DMS 273 treated with DMSO at 0.1 percent for 48 hours (cell line): ENCODE data around the gene OTUB2.

ENCODE experiments used
- DNase-seq: peaks from one replicate; lab custom pipeline; 2025; lab: John Stamatoyannopoulos, UW

OTUB2 gene

GRCh38 chr14:94021416-94022157 lies 4.6 kb upstream of the OTUB2 start:
- no peak for DNase-seq

GRCh38 chr14:94022532-94023411 lies 3.4 kb upstream of the OTUB2 start:
- DNase-seq = no peak

GRCh38 chr14:94024549-94024948 lies 1.6 kb upstream of the OTUB2 start:
- DNase-seq = no peak

DNA sequence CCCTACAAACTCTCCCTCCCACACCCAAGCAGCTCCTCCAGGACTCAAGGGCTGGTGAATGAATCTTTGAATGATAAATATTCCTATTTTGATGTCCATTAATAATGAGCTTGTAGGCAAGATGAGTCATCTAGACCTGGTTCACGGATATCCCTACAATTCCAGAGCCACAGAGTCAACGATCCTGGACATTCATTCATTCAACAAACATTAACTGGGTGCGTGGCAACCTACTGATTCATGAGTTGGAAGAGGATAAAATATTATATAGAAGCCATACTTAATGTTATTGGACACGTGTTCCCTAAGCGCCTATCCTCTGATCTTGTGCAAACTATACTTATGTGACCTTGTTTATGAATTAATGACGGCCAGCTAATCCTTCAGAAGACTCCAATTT lies 420 bp upstream of the OTUB2 start:
- DNase-seq = no peak

DNA sequence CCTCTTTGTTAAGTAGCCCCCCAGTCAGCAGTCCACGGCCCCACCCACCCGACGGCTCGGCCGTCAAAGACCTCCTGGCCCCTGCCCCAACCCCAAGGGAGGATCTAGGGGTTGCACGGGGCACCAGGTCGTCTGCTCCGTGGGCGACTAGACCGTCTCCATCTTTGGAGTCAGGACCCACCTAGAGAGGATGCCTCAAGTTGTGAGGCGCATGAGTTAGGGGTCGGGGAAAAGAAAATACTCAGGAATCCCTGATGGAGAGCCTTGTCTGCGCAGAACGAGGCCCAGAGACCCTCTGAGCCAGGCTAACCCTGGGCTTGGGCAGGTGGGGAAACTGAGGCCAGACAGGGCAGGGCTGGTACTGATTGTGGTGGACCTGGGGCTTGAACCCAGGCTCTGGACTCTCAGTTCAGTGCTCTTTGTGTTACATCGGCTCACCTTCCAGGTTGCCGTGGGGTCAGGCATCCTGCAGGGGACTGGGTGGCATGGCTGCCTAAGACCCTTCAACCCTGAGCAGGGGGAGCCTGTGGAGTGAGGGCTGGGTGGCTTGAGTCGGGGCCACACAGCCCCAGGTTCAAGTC lies 839 bp downstream of the OTUB2 start:
- no peak for DNase-seq

- no peak for DNase-seq
These were observed 1.7 kb downstream of the OTUB2 start for GRCh38 chr14:94027566-94028449.

DNA sequence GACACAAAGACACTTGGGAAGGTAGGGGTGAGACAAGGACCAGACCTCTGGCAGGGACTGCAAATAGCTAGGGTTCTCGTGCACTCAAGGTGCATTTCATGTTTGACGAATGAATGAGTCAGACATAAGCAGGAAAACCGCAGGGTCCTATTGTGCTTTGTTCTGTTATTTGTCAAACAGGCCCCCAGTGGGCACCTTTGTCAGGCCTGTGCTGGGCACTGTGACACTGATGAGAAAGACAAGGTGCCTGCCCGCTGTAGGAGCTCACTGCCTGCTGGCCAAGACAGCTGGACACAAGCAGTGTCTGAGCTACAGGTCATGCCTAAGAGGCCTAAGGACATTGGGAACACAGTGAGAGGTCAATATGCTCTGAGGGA lies 2.3 kb downstream of the OTUB2 start:
- no peak for DNase-seq

- DNase-seq = no peak
These were observed 3.1 kb downstream of the OTUB2 start for GRCh38 chr14:94029265-94029664.

DNA sequence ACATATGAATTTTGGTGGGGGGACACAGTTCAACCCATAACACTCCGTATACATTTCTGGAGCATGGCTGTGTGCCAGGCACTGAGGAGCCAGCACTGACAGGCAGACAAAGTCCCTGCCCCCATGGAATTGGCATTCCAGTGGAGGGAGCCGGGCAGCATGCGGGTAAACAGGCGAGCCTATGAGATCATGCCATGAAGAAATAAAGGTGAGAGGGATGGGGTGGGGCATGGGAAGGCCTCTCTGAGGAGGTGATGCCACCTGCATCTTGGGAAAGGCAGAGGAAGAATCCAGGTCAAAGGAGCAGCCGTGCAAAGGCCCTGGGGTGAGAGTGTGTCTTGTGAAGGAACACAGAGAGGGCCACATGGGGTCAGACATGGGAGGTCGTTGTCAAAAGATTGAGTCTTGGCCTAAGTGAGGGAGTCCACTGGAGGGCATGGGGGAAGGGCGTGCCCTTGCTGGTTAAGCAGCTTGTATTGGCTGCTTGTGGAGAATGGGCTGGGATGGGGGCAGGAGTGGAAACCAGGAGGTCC lies 3.6 kb downstream of the OTUB2 start:
- DNase-seq = no peak

DNA sequence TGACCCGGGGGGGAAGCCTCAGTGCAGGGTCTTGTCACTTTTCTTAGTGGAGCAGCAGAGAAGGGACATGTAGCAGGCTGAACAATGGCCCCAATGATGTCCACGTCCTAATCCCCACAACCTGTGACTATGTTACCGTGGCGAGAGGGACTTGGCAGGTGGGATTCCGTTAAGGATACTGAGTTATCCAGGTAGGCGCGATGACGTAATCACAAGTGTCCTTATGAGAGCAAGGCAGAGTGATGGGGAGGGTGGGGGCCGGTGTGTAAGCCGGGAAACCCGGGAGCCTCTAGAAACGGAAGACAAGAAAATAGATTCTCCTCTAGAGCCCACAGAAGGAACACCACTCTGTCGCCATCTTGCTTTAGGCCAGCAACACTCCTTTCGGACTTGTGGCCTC lies 4.4 kb downstream of the OTUB2 start:
- no peak for DNase-seq

GRCh38 chr14:94031161-94031882 lies 5.2 kb downstream of the OTUB2 start:
- no peak for DNase-seq

- no peak for DNase-seq
These were observed 5.7 kb downstream of the OTUB2 start for GRCh38 chr14:94031883-94032279.

DNA sequence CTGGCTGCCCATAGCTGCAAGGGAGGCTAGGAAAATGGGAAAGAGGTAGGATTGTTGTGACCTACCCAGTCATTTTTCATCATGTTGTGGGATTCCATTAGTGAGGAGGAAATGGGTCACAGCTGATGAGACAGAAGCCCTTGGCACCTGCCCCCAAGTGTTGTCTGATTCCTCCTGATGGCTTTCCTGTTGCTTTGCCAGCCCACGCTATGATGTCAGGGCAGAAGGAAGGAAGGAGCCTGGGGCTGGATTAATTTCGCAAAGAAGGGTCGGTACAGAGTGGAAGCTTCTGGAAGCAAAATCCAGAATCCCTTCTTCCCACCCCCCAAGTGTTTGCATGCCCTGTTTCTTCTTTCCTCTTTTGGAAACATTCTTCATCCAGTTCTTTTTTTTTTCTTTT lies 8.7 kb downstream of the OTUB2 start:
- DNase-seq = no peak

DNA sequence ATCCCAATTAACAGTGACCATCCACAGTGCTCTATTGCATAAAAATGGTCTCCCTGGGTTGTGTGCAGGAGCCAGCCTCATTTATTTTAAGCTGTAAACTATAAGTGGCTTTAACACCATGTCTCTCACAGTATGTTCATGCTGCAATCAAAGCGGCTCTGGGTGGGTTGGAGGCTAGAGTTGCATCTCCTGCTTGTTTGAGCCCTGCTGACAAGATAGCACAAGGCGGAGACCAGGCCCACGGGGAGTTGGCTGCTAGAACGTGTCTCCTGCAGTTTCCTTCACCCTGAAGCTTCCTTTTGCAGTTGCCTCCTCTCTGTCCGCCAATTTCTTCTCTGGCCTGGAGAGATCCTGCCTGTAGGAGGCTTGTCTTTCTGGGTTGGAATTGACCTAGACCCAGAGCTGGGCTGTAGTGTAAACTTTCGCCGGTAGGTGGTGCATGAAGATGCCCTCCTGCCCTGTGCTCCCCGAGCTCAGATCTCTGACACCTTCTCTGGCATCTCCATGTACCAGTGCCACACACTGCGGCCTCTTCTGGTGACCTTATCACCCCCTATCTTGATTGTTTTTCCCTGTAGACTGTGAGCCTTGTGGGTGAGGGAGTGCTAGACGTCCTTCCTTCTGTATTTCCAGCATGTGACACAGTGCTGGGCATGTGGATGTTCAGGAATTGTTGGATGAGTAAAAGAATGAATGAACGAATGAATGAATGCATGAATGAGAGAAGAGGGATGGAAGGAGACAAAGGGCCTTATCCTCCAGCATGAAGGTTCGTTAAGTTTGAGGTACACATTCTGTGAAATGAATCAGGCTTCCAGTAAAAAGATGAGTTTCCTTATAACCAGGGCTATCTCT lies 10.4 kb downstream of the OTUB2 start:
- DNase-seq = peak; percentile 3

- DNase-seq = no peak
These were observed 11.8 kb downstream of the OTUB2 start for GRCh38 chr14:94037954-94038353.

DNA sequence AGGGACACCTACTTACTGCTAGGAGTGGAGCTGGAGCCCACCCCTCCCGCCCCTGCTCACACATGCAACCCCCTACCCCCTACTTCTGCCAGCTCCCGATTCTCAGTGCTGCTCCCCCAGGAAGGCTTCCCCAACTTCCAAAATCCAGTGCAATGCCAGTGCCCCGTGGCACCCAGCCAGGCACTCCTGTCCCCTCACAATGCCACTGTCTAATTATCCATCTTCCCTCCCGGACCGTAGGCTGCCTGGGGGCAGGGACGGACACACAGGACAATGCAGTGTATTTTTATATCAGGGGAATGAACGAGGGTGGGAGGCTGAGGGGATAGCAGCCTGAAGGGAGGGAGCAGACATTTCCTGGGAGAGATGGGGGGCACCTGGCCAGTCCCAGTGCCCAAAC lies 12.4 kb downstream of the OTUB2 start:
- DNase-seq = no peak

DNA sequence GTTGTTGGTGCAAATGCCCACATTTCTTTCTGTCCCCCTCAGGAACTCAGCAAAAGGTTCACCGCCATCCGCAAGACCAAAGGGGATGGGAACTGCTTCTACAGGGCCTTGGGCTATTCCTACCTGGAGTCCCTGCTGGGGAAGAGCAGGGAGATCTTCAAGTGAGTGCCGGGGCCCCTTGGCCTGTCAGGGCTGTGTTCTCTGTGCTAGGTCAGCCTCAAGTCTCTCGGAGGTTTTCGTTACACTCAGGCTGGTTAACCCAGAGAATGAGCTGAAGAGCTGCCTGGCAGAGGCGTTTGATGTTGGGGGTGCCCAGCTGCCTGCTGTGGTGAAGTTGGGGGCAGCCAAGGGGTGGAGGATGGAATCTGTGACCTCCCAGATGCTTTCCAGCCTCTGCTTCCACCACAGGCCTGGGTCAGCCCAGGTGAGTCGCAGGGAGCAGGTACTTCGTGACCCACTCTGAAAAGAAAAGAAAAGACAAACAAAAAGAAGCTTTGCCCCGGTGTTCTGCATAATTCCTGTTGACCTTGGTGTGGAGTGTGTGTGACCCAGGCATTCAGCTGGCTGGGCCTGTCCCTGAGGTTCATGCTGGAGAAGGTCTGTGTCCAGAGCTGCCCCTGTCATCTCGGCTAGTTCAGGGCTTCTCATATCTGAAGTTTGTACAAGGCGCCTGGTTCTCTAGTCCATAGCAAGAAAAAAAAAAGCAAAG lies 12.9 kb downstream of the OTUB2 start:
- DNase-seq = no peak

DNA sequence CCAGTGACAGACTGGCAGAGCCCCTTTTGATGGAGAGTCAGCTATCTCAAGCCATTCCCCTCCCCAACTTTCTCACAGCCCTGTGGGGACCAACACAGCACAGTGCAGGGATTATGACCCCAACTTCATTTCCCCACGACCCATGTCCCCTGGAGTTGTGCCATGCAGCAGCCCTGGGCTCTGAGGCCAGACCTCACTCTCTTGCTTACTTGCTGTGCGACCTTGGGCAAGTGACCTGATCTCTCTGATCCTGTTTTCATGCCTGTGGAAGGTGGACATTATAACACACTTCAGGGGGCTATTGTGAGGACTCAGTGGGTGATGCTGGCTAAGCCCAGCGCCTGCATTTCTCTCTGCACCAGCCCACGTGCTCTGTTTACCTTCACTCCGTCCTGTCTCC lies 14.1 kb downstream of the OTUB2 start:
- DNase-seq = no peak

GRCh38 chr14:94040796-94041195 lies 14.7 kb downstream of the OTUB2 start:
- no peak for DNase-seq
